GM18498 (cell line): ENCODE results near the gene MEGF6.

Experiments
- ATAC-seq: cut with Tn5 transposase; IDR thresholded peaks from one replicate; pipeline ENCODE4 v1.9.1; 2021; ENCODE audit warnings: mild to moderate bottlenecking, moderate library complexity; ENCODE audit not compliant: unreplicated experiment

MEGF6 gene

DNA sequence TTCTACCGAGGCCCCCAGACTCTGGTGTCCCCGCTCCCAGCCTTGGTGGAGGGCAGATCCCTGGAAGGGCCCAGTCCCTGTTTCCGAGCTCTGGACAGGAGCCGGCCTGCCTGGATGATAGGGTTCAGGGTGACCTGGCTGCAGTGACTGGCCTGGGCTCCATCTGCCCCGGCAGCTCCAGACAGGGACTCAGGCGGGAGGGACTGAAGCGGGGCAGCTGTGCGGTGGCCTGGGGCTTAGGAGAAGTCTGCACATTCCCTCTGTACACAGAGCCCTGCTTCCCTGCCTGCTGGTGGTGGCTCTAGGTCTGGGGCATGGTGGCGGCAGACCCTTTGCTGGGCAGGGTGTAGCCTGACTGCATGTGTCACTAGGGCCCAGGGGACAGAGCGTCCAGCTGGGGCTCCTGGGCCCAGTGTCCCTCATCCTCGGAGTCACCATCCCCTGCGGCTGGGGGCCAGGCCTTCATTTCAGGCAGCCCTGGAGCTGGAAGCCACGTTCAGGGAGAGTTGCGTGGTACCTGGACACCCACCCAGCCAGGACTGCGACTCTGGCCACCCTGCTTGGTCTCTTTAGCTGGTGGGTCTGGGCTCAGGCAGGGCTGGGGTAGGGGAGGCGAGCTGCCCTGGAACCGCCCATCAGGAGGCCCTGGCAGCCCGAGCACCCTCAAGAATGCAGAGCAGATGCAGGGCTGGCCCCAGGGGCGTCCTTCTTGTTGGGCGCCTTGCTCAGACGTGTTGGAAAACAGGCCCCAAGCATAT, 147.2 kb downstream of the MEGF6 start:
- no peak for ATAC-seq

DNA sequence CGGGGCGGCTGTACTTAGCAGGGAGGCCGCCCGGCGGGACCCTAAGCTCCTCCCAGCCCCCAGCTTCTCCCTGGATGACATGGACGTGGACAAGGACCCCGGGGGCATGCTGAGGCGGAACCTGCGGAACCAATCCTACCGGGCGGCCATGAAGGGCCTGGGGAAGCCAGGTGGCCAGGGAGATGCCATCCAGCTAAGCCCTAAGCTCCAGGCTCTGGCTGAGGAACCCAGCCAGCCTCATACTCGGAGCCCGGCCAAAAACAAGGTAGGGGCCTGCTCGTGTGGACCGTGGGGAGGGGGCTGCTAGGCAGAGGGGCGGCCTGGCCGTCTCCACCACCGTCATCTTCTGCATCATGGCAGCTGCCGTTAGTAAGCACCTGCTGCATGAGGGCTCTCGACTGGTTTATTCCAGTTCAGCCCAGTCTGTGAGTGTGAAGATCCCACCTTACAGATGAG, 147.9 kb downstream of the MEGF6 start:
- ATAC-seq = no peak

DNA sequence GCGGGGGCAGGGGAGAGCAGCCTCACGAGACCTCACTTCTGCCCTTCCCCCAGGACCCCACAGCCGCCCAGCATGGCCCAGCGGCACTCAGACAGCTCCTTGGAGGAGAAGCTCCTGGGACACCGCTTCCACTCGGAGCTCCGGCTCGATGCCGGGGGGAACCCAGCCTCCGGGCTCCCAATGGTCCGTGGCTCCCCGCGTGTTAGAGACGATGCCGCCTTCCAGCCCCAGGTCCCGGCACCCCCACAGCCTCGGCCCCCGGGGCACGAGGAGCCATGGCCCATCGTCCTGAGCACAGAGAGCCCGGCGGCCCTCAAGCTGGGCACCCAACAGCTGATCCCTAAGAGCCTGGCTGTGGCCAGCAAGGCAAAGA, 148.3 kb downstream of the MEGF6 start:
- no peak for ATAC-seq

DNA sequence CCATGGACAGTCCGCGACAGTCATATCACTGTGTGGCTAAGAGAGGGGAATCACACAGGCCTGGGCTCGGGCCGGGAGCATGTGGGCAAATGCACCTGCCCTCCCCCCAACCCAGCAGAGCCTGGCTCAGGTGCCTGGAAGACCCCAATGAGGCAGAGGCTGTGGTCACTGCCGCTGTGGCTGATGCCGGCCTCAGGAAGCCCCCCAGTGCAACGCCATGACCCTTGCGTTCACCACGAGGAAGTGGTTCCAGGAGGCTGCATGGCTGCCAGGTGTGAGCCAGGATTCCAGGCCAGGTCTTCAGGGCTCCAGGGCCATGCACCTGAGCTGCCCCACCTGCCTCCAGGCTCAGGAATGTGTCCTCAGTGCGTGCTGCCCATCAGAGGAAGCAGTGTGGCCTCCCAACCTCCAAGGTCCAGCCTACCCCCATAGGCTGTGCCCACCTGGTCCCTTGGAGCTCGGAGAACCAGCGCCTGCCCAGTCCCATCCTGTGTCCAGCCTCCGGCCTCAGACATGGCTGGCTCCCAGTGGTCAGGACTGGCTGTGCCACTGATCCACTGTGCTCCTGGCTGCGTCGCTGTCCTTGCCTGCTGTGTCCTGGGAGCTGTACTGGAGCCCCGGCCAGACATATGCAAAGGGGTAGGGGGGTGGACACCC, 148.8 kb downstream of the MEGF6 start:
- no peak for ATAC-seq

DNA sequence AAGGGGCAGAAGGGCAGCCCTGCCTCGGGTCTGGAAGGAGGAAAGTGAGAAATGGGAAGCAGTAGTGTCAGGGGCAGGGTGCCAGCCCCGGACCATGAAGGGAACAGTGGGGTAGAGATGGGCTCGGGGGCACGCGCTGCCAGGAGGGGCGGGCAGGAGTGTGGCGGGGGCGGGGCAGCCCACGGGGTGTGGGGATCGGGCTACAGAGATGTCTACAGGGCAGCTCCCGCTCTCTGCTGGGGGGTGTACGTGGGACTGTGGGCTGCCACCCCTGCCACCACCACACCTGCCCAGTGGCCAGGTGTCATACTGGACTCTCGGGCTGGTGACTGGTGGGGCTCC, 149.4 kb downstream of the MEGF6 start:
- ATAC-seq = no peak

DNA sequence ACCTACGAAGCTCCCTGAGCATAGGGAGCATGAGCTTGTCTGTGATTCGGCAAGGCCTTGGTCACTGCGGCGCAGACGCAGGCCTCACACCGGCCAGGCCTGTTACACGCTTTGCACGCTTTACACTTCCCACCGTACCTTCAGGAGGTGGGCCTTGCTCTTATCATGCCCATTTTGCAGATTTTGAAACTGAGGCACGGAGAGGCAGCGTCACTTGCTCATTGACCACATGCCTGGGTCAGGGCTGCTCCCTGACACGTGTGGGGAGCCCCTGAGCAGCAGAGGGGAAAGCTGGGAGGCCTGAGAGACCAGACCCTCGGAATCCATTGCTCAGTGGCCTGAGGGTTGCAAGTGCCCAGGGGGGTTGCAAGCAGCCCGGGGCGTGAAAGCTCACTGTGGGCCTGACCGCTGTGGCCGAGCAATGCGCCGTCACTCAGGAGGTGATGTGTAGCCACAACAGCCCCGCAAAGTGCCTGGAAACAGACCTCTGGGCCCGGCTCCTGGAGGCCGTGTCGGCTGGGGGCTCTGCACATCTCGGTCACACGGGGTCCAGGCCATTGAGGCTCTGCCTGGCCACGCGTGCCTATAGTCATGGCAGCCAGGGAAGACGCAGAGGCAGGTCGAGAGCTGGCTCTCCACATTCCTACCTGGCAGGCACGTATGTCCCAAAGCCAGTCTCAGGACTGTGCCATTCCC, 149.9 kb downstream of the MEGF6 start:
- ATAC-seq = no peak

DNA sequence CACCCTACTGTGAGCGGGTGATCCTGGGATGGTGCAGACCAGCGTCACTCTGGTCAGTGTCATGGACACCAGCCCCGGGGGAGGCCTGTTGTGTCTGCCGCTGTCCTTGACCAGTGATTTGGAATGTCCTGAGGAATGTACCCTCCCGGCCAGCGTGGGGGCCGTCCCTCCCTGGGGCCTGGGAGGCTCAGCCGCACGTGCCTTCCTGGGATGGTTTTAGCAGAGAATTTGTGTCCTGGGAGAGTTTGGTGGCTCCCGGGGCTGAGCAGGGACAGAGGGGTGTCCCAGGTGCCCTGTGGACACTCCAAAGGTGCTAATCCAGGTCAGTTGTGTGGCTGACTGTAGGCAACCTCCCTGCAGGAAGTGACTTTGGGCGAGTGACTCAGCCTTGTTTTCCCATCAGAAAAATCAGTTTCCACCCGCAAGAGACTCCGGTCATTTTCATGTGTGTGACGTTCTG, 150.6 kb downstream of the MEGF6 start:
- ATAC-seq = no peak

DNA sequence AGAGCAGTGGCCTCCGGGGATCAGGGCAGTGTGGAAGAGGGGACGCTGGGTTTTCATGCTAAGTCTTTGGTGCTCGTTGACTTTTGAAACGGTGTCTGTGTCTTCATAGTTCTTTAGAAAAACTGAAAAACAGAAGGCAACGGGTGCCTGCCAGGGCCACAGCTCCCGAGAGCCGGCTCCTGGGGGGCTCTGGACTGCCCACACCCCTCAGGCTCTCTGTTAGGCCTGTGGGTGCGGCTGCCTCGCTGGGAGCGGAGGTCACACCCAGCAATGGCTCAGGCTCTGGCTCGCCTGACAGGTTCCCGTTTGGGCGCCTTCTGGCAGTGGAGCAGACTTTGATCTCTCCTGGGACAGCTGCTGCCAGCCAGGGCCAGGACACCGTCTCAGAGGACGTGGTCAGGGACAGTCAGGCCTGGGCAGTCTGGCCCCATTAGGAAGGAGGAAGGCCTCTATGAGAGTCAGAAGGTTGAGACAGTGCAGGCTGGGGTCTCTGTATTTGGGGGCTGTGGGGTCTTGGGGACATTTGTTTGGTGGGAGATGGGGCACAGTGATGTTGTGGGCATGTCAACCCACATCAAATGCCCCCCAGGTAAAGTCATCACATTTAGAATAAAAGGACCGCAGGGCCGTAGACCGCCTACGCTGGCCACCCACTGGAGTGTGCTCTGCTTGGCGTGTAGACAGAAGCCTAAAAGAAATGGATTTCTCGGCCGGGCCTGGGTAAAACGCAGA, 151.2 kb downstream of the MEGF6 start:
- ATAC-seq = no peak

DNA sequence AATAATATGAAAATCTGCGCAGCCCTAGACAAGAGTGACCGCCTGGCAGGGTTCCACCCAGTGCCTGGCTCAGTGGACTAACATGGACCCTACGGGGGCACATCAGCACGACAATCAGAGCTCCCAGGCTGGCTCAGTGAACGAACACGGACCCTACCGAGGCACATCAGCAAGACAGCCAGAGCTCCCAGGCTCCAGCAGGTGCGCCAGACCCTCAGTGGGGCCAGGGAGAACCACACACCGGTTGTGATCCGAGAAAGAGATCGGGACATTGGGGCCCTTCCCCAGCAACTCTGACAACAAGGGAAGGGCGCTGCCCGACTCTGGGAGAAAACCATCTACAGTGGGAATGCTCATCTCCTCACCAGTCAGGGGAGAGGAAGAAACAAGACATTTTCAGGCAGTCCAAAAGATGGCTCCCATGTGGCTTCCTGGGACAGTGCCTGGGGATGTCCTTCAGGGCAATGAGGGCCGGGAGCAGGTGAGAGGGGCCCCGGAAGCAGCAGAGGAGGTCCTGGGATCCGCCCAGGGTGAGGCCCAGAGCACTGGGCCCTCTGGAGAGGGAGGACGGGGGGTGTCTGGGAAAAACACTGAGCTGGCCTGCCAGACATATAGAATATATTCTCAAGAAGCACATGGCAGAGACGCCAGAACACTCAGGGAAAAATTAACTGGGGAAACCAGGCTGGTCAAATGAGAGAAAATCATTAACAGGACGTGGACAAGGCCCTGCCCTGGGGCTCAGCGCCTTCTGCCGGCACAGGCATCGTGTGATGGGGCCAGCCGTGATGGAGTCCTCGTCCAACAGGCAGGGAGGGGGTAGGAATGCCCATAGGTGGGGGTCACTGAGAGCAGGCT, 152.0 kb downstream of the MEGF6 start:
- no peak for ATAC-seq

DNA sequence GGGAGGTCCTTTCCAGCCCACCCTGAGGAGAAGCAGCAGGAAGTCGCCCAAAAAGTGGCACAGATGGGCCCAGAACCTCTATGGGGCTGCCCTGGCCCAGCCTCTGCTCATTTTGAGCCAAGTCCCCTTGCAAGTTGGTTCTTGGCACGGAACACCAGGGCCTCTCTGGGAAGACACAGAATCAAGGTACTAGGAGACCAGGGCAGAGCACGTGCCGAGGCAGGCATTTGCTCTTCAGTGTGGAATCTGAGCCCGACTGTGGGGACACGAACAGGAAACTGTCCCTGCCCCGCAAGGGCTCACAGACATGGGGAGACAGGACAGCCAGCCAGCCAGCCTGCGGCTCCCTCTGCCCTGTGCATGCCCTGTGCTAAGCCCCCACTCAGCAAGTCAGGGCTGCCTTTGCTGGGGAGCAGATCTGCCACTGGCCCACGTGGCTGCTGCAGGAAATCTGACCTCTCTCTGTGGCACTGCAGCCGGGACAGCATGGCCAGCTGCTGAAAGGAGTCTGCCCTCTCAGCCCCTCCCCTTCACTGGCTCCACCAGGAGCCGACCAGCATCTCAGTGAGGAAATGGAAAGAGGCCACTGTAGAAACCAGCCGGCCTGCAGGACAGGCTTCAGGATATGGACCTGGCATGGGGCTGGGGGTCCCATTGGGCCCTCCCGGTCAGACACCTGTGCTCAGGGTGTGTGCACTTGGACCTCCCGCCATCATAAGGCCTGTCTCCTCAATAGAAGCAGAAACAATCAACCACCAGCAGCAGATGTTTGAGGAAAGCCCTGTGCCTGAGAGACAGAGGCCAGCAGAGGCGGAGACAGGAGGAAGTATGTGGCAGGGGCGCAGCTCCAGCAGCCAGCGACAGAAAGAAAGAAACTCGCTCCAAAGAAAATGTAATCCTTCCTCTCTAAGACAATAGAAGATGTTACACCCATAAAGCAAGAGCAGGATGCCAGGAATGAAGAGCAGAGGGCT, 153.1 kb downstream of the MEGF6 start:
- no peak for ATAC-seq

DNA sequence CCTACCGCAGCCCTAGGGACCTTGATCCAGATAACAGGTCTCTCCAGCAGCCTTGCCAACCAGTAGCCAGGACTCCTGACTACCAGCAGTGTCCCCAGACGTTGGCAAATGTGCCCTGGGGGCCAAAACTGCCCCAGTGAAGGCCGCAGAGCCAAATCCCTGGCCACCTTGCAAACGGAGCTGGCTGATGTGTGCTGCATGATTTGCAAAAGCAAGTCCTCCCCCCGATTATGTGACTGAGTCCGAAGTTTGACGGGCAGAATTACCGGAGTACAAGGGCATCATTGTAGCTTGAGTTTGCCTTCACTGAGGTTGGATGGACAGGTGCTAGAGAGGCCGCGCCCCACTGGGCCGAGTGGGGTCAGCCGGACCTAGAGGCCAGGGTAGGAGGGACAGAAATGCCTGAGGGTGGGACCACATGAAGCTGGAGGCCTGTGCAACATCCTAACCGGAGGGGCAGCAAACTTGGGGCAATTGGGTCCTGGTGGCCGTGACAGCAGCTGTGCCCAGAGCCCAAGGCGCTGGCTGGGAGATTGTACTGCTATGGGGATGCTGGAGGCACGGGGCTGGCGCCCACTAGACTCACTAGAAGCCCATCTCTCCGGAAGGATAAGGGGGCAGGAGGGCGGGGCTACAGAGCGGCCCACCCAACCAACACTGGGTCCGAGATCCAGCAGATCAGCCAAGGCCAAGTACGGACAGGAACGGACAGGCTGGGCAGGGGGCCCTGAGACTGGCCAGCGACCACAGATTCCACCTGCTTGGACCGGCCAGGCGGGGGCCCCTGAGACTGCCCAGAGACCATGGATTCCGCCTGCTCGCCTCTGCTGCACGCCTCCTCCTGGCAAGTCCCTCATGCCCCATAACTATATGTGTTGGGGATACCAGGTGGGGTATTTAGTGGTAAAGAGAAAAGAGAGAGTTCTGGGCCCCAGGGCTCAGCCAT, 154.1 kb downstream of the MEGF6 start:
- no peak for ATAC-seq

DNA sequence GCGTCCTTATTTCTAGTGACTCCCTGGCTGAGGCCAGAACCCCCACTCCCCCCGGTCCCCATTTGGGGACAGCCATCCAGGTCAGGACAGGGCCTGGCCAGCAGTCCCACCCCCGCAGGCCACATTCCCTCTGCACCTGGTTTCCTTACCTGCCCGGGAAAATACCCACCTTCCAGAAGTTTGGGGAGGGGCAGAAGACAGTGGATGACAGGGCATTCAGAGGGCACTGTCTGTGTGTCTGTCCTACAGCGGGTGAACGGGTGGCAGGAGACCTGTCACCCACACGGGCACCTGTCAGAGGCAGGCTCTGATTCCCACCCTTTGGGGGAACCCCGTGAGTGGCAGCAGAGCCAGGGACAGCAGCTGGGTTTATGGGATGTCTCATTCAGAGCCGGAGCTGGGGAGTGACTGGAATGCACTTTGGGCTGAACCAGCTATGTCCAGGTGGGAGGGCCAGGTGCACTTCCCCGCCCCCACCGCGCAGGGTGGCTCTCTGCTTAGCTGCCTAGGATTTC, 154.8 kb downstream of the MEGF6 start:
- no peak for ATAC-seq

DNA sequence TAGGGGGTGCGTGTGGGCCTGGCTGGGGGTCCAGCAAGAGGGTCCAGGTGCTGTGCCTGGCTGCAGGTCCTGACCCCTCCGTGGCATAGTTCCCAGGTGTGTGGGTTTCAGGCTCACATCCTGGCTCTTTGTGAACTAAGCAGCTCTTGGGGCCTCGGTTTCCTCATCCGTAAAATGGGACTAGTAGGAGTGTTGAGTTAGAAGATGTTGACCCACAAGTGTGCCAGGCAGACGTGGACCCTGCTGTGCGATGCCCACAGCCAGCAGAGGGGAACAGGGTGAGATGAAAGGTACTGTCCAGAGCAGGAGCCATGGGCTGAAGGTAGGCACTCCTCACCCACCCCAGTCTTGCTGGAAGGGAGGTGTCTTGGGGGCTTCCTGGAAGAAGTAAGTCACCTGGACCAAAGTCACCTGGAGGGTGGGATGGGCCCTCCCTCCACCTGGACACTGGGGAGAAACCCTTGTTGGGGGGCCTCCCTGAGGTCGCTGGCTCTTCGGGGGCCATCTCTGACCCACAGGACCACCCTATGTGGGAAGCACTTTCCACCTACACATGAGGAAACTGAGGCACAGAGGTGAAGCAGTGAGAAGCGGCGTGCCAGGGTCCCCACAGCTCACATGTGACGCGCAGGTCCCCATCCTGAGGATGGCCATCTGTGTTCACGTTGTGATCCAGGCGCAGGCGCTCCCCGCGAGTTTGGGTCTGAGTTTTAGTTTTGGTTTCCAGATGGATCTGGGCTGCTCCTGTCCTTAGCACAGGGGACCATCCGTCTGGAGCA, 155.4 kb downstream of the MEGF6 start:
- no peak for ATAC-seq

DNA sequence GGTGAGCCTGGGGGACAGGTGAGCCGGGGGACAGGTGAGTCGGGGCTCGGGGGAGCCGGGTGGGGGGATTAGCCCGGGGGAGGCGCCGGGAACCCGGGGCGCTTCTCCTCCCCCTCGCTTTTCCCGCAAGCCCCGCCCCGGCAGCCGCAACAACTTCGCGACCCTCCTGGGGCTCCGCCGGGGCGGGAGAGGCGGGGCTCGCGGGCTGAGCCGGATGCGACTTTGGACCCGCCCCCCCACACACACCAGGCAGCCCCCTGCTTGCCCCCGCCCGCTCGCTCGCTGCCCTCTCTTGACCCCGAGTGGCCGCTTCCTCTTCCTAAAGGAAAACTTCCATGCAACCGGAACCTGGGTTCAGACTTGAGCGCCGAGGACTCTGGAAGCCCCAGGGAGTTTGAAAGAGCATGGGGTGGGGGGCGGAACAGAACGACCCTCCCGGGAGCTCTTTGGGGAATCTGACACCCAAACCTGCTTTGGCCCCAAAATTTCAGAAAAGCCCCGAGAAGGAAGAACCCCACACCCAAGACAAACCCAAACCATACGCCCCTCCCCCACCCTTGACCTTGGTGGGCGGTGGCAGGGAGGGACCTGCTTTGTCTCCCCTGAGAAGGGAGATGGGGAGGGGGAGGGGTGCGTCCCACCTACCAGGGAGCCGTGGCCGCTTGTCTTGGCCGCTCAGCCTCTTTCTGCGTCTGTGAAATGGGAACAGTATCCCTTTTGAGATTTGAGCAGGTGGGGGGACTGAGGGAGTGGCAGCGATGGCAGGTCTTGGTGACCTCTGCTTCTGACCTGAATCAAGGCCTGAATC, 156.3 kb downstream of the MEGF6 start:
- ATAC-seq = no peak

DNA sequence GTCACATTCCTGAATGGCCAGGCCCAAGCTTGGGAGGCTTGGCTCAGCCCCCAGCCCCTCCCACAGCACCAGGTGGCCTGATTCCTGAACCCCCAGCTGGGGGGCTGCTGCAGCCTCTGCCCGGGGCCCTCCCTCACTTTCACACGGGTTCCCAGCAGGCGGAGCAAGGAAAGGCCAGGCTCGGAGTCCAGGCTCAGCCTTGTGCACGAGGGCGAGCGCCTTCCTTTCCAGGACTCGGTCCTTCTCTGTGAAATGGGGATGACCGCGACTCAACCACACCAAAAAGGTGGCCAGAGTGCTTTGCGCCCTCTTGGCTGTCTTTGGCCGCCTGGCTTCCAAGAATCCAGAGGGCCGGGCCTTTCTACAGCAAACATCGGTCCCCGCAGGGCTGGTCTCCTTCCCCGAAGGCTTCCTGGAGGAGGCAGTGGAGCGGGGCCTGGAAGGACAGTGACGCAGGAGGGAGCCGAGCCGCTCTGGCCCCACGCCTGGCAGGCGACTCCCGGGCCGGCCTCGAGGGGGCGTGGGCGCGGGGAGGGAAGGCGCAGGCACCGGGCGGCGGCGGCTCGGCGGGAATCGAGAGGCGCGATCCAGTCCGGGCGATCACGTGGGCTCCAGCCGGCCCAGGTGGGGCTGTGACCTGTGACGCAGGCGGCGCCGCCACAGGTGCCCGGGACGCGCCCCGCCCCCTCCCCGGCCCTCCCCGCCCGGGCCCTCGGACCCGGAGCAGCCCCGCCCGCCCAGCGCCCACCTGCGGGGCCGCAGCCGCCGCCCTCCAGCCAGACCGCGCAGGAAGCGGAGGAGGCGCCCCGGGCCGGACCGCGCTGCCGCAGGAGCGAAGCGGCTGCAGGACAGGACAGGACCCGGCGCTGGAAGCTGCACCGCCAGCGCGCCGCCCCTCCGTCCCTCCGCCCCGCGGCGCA, 157.2 kb downstream of the MEGF6 start, which contains the start of gene ARHGEF16:
ARHGEF16 (plus strand) TSS at position 775 of the 920 bp plus-strand sequence. CDS start 8,420 bp downstream, outside the sequence.
- ATAC-seq = no peak
